Fibroblast of the aortic adventitia (primary cell): ENCODE results near the gene SCML1. TPM values are rescaled to one million over a fixed set of nuclear protein-coding genes. Genes with fewer than 3 reads are reported as not detected.

Source experiments
- DNase-seq: peaks from one replicate; pipeline ENCODE4 v3.0.0-alpha.2; 2010; ENCODE audit warnings: low read depth
- H3K4me3 ChIP-seq: 2 replicates; pipeline ENCODE4 v1.5.1; 2011; ENCODE audit warnings: low read depth, mild to moderate bottlenecking, control low read depth, low read length, moderate library complexity
- total RNA-seq: library from RNA; depleted of rRNA; stranded (reverse); fragments of >200 nt; gene quantifications from 2 replicates; pipeline ENCODE4 v1.2.3, GENCODE V29; 2012; ENCODE audit warnings: low replicate concordance
- TF ChIP-seq, protein P1 (sequence below): IDR thresholded peaks from 2 replicates; pipeline ENCODE4 v1.5.1; 2011; ENCODE audit warnings: mild to moderate bottlenecking, low read length, control low read depth, inconsistent platforms; ENCODE audit not compliant: insufficient read depth

The SCML1 gene
- total RNA-seq, 1 donor: 12.0 TPM

DNA sequence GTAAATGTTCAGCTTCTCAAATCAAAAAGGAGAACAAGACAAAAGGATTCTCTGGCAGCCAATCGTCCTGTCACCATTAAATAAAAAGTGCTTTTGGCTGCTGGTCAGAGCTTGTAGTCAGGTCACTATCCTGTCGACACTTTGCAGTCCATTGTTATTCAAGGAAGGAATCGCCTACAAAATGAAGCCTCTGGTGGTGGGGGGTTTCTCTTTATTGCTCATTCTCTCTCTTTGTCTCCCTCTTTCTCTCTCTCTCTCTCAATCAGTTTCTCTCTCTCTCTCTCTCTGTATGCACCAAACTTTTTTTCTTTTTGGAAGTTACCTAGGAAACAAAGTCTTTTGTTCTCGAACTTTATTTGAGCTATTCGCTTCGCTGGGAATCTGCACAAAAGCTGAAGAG, 17.6 kb upstream of the SCML1 start:
- no peak for DNase-seq
- TF ChIP-seq, protein P1, sequence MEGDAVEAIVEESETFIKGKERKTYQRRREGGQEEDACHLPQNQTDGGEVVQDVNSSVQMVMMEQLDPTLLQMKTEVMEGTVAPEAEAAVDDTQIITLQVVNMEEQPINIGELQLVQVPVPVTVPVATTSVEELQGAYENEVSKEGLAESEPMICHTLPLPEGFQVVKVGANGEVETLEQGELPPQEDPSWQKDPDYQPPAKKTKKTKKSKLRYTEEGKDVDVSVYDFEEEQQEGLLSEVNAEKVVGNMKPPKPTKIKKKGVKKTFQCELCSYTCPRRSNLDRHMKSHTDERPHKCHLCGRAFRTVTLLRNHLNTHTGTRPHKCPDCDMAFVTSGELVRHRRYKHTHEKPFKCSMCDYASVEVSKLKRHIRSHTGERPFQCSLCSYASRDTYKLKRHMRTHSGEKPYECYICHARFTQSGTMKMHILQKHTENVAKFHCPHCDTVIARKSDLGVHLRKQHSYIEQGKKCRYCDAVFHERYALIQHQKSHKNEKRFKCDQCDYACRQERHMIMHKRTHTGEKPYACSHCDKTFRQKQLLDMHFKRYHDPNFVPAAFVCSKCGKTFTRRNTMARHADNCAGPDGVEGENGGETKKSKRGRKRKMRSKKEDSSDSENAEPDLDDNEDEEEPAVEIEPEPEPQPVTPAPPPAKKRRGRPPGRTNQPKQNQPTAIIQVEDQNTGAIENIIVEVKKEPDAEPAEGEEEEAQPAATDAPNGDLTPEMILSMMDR: no peak
- H3K4me3 ChIP-seq: no peak overlapping the region

DNA sequence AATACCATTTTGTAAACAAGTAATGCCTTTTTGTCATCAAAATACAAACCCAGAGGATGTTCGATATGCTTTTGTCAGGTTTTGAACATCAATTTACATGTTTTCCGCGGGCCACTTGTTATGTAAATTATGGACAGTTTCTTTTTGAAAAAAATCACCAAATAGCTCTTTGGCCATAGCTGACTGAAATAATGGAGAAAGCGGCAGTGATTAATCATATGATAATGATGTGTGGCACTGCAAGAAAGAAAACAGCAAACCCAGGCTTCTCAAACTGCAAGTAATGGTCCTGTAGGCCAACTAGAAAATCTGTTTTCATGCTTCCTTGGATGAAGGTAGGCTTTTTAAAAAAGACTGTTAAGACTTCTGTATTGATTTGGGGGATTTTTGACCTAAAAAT, 15.6 kb upstream of the SCML1 start:
- H3K4me3 ChIP-seq: no peak overlapping the region
- no peak for DNase-seq

DNA sequence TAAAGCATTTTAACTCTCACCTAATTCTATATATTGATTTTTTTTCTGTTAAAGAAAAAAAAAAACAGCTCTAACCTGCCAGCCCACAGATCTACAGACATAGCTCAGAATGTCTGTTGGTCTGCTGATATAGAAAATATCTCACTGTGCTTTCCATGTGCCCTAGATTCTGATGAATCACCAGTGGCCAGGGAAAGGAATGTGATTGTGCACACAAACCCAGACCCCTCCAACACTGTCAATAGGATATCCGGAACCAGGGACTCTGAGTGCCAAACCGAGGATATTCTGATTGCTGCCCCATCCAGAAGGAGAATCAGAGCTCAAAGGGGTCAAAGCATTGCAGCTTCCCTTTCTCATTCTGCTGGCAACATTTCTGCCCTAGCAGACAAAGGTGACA, 12.1 kb upstream of the SCML1 start:
- no peak overlapping the region for H3K4me3 ChIP-seq
- DNase-seq: no peak
- TF ChIP-seq, protein P1: no peak

More for the DNA sequence above, 15.6 kb upstream of the SCML1 start:
- TF ChIP-seq, protein P1: no peak

DNA sequence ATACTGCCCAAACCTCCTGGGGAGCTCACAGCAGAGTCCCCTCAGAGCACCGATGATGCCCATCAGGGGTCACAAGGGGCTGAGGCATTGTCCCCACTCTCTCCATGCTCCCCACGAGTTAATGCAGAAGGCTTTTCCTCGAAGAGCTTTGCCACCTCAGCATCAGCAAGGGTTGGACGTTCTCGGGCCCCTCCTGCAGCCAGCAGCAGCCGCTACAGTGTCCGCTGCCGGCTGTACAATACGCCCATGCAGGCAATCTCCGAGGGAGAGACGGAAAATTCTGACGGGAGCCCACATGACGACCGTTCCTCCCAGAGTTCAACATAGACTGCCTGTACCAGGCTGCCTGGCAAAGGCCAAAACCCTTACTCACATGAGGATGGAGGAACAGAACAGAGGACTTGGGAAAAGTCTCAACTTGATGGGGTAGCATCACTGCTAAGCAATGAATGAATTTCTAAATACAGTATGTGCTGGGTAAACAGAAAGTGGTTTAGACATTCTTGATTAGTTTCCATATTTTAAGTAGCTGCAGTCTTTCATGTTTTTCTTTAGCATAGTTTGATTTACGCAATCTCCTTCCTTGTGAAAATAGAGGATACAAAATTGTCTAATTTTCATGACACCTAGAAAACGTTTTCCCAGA, 5.0 kb upstream of the SCML1 start:
- H3K4me3 ChIP-seq: no peak overlapping the region
- TF ChIP-seq, protein P1: no peak
- DNase-seq: no peak

DNA sequence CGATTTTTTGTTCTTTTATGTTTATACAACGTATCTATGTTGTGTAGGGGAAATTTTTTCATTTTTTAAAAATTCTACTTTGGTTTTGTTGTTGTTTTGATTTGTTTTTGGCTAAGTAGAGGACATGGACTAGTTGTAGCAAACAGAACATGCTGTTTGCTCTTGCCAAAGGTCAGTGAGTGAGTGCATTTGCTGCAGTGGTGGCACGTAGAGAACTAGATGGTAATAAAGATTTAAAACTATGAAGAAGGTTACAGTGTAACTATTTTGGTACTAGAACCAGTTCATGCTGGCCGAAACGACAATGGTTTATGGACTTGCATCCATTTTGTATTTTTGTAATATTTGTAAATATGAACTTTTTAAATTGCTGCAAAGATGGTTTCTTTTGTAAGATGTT, 1.9 kb upstream of the SCML1 start:
- H3K4me3 ChIP-seq: no peak overlapping the region
- TF ChIP-seq, protein P1: no peak
- DNase-seq: no peak

DNA sequence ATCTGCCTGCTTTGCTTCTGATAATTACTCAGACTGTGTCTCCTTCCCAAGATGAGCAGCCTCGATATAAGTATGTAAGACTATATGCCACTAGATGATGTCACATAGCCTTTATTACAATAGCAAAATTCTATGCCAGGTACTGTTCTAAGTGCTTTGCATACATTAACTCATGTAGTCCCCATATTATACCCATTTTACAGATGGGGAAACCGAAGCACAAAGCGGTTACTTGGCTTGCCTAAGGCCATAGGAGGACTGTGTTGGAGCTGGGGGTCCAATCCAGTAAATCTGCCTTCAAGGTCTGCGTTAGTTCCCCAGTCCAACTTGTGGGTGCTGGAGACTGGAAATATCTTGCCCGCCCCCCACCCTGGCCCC, 826 bp upstream of the SCML1 start:
- peak overlapping the region; percentile 54 for H3K4me3 ChIP-seq
- peak; percentile 10 for DNase-seq
- TF ChIP-seq, protein P1: no peak

DNA sequence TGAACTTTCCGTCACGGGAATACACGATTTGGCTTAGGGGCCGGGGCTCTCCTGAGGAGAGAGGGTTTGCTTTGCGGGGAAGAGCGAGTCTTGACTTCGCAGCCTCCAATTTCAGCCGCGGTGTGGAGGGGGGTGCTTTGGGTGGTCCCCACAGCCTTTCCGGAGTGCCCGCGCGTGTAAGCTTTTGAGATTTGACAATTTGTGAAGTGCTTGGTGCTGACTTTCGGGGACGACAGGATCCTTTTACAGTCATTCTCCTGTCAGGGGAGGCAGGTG, 355 bp downstream of the SCML1 start:
- H3K4me3 ChIP-seq: peak overlapping the region; percentile 79
- TF ChIP-seq, protein P1: no peak
- DNase-seq: no peak
